T-helper 1 cell (primary cell): ENCODE data around the gene TMEM87A.
"Not testable (repeated sequence)": the region's sequence is repeated elsewhere in the genome, so short reads cannot be mapped to it uniquely, and the experiment has no call there.

Source experiments
- DNase-seq, 5 donors: peaks; one replicate each; pipeline ENCODE4 v3.0.0-alpha.2; 2012 to 2020

TMEM87A gene

DNA sequence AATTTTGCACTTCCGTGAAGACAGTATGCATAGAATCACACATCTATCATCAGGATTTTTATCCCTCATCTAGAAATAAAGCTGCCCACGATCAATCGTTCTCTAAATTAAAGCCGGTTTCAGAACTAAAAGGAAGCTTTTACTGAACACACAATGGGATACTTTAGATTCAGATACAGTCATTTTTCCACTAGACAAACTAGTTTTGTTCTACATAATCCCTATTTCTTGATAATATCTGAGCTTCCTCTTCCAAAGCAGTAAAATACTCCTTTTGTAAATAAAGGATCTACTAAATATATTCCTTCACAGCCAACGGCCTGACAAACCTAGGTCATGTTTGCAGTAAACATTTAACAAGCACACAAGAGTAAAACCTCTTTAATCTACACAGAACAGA lies 2.2 kb downstream of the TMEM87A start:
- DNase-seq = no peak

DNA sequence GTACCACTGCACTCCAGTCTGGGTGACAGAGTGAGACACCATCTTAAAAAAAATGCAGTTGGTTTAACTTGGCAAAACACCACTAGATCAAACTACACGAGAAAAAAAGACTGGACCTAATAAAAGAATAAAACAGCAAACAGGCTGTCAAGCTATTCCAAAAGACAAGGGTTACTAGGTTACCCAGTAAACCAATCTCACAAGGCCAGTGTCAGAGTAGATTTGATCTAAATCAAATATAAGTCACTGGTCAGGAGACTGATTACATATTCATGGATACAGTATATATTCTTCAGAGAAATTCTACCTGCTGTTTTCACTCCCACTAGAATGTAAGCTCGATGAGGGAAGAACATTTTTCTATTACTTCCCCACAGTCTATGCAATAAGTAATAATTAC lies 2.7 kb downstream of the TMEM87A start:
- no peak for DNase-seq

DNA sequence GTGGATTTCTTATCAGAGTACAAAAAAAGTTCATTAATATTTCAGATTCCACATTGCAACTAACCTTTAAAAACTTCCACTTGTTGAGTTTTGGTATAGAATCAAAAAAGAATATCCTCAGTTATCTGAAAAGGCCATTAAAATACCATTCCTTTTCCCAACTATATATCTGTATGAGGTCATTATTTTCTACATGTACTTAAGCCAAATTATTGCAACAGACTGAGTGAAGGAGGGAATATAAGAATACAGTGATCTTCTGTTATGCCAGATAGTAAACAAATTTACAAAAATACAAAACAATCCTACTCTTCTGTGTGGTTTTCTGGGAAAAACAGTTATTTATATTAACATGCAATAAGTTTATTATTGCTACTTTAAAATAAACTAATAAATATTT lies 5.9 kb downstream of the TMEM87A start:
- no peak for DNase-seq

DNA sequence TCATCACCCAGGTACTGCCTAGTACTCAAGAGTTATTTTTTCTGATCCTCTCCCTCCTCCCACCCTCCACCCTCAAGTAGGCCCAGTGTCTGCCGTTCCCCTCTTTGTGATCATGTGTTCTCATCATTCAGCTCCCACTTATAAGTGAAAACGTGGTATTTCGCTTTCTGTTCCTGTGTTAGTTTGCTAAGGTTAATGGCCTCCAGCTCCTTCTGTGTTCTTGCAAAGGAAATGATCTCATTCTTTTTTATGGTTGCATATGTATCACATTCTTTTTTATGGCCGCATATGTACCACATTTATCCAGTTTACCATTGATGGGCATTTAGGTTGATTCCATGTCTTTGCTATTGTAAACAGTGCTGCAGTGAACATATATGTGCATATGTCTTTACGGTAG lies 8.4 kb downstream of the TMEM87A start:
- no peak for DNase-seq

DNA sequence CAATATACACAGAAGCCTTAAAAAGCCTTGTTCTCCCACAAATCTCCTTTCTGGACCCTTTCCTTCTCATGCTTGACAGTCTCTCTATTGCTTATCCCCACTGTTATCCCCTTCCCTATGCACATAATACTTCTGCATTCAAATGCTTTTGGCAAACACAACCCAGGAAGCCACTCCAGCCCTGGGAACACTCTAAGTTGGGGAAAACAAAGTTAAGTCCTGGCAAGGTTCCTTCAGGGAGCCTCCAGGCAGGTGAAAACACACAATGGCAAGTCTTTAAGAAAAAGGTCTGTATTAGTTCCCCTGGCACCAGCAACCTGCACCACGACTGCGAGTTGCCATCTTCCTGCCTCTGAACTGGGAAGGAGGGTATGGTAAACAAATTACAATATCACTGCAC lies 19.9 kb downstream of the TMEM87A start:
- DNase-seq = no peak

DNA sequence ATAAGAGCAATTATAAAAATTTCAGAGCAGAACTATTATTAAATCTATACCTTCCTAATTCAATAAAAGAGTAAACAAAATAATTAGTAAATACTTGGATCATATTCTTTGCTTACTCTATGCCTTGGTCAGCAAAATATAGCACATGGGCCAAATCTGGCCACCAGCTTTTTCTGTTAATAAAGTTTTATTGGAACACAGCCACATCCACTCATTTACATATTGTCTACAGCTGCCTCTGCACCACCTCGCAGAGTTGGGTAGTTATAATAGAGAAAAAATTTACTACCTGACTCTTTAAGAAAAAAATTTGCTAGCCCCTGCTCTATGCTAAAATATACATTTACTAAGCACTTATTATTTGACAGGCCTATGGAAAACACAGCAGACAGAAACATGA lies 32.4 kb downstream of the TMEM87A start:
- no peak for DNase-seq

DNA sequence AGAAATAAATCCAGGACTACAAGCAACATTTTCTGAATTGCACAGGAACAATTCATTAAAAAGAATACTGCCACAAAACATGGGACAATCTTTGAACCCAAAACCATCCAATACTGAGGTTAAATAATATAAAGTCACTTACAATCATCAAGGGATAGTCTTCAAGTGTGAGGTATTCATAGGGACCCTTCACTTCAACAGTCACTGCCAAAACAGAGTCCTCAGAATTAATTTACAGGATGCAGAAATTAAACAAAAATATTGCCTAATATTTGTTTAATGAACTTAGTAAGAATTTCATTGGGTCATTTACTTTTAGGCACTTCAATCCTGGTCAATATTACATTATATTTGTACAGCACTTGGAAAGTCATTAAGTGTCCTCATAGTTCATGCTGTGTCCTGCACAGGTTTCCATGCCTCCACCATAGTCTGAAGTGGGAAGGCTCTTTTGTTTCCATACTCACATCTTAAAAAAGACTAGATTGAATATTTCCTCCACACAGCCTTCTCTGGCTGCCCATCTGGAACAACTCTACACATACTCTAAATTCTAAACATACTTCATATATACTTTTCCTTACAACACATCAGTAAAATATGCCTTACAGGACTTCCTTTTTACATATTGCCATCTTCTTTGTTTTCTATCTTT lies 33.6 kb downstream of the TMEM87A start:
- DNase-seq = no peak

DNA sequence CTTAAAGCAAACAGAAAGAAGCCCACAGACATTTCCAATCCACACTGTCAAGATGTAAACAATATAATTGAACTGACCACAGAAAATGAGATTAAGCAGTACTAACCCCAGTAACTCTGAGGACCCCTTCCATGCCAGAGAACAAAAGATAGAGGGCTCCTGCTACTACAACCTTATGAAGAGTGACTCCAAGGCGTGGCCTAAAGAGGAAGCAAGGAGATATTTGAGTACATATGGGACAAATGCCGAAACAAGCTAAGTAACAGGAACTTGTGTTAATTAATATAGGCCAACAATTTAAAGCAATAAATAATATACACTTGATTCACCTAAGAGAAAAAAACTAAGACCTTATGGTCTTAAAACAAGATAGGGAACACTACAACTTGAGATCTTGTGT lies 40.1 kb downstream of the TMEM87A start:
- DNase-seq = no peak

DNA sequence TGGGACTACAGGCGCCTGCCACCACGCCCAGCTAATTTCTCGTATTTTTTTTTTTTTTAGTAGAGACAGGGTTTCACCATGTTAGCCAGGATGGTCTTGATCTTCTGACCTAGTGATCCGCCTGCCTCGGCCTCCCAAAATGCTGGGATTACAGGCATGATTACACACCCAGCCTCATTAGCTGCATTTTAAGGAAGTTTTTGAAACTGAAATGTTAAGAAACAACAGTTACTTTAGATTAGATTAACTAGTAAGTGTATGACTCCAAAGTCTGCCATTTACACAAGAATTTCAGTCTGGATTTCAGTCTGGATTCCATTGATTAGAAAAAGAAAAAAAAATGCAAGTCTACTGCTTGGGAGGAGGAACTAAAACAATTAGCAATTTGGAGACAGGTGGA lies 40.6 kb downstream of the TMEM87A start:
- no peak for DNase-seq

DNA sequence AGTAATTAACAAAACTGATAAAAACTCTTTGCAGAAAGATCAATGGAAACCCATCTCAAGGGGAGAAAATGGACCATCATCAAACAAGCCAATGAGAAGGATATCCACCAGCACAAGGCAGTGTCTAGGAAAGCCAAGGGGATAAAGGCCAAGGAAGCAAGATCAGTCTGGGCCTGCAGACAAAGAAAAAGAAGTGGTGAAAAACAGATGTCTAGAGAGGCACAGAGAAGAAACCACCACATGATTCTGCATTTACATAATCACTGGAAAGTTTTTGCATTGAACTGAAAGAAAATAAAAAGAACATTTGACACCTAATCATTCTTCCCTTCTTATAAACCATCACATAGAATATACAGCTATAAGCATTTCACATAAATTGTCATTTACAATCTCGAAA lies 42.1 kb downstream of the TMEM87A start:
- DNase-seq = no peak

DNA sequence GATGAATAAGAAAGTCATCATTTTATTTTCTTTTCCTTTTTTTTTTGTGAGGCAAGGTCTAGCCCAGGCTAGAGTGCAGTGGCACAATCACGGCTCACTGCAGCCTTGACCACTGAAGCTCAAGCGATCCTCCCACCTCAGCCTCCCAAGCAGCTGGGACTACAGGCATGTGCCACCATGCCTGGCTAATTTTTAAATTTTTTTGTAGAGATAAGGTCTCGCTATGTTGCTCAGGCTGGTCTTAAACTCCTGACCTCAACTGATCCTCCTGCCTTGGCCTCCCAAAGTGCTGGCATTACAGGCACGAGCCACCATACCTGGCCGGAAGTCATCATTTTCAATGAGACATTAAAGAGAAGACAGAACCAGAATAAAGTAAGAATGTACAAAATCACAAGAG lies 44.3 kb downstream of the TMEM87A start:
- not testable (repeated sequence) for DNase-seq

DNA sequence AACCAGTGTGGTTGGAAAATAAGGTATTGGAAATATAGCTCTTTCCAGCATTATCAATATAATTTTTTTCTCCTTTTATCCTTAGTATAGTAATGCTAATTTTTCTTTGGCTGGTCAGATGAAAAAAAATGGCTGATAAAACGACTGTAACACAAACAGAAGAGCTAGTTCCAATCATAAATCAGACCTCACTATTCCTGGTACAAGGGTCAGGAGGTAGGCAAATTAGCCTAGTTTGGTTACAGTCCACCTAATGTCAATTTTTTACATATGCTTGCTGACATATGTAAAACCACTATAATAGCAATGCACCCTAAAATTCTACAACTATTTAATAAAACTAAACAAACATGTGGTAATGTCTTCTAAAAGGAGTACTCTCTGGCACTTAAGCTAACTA lies 45.2 kb downstream of the TMEM87A start:
- no peak for DNase-seq

DNA sequence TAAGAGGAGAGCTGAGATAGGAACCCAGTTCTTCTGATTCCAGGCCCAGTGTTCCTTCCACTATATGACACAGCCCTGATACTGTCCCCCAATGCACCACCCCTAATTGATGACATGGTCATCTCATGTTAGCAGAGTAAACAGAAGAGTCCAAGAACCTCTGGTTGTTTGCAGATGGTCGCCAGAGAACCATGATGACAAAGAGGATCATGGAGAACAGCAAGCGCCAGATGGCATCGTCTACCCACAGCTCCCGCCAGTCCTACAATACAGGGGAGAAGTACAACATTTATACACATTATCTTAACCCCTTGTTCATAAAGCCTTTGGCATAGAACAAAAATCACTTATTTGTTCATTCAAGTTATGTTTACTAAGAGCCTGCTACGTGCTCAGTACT lies 46.6 kb downstream of the TMEM87A start:
- DNase-seq = no peak

DNA sequence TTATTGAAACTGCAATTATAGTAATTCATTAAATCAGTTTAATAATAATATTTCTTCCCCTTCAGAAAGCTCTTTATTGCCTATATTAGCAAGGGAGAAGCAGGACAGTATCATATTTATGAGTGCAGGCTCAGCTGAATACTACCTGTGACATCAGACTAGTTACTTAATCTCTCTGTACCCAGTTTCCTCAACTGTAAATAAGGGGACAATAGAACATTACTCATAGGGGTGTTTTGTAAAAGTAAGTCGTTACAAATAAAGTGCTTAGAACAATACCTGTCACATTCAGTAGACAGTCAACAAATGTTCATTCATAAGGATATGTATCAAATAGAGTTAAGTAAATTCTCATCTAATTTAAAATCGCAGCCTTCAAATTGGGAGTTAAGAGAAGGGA lies 53.0 kb downstream of the TMEM87A start:
- DNase-seq = no peak

DNA sequence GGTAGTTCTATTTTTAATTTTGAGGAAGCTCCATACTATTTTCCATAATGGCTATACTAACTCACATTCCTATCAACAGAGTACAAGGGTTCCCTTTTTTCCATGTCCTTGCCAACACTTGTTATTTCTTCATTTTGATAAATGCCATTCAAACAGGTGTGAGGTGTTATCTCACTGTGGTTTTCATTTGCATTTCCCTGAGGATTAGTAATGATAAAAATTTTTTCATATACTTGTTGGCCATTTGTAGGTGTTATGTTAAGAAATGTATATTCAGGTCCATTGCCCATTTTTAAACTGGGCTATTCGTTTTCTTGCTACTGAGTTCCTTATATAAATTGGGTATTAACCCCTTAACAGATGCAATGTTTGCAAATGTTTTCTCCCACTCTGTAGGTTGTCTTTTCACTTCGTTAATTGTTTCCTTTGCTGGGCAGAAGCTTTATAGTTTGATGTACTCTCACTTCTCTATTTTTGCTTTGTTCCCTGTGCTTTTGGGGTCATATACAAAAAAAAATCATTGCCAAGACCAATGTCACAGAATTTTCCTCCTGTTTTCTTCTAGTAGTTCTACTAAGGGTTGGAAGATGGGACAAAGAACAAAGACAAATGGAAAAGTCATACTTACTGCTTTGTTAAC lies 54.2 kb downstream of the TMEM87A start:
- no peak for DNase-seq

DNA sequence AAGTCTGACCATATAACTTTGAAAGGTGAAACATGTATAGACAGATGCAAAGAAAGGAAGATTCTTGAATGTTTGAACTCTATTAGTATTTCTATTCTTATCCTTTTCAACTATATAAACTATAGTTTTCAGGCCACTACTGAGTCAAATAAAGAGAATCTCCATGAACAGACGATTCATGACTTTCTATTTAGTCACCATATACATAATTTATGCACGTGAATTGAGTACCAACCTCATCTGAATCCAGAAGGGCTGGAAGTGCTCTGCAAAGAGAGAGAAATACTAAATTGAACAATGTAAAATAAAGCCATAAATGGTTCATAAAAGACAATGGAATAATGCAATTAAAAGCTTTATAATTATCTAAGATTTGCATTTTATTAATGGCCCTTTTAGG lies 55.7 kb downstream of the TMEM87A start:
- DNase-seq = no peak

DNA sequence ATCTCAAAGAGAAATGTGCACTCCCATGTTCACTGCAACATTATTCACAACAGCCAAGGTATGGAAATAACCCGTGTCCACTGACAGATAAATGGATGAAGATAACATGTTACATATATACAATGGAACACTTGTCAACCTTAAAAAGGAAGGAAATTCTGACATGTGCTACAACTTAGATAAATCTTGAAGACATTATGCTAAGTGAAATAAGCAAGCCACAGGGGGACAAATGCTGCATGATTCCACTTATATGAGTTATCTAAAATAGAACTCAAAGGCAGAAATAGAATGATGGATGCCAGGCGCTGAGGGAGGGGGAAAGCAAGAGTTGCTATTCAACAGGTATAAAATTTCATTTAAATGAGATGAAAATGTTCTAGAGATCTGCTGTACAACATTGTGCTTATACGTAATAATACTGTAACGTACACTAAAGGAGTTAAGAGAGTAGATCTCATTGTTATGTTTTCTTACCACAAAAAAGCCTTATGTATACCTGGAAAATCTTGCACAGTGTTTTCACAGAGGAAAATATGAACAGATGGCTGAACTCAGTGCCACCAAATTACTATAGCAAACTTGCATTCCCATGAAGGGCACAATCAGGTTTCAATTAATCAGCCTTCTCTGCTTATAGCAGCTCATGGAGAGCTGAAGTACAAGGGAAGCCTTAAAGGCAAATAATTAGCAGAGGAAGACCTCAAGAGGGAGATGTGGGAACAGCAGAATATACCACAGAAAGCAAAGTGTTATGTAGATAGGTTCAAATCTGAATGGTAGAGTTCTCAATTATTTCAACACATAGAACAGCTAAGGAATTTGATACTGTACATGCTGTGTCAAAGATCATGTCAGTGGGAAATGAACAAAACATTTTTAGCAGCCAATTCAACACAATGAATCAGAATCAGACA lies 57.1 kb downstream of the TMEM87A start:
- no peak for DNase-seq

DNA sequence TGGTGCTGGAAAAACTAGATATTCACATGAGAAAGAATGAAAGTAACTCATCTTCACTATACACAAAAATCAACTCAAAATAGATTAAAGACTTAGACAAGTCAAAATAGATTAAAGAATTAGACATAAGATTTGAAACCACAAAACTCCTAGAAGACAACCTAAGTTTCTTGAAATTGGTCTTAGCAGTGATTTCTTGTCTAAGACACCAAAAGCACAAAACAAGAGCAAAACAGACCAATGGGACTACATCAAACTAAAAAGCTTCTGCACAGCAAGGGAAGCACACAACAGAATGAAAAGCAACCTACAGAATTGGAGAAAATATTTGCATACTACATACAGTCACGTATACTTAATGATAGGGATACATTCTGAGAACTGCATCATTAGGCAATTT lies 58.6 kb downstream of the TMEM87A start:
- DNase-seq = no peak

DNA sequence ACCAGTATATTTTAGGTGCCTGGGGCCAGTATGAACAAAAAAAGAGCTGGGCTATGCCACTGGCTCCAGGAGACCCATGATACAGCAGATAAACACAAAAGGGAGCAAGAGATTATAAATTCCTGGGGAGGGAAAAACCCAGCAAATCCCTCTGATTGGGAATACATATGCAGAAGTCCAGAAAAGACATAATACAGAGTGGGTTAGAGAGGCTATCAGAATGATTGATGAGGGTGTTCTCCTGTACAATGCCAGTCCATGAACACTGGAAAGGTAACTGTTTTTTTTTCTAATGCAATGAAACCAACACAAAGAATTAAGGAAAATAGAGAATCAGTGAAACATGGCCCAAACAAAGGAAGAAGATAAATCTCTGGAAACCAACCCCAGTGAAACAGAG lies 59.7 kb downstream of the TMEM87A start:
- no peak for DNase-seq

DNA sequence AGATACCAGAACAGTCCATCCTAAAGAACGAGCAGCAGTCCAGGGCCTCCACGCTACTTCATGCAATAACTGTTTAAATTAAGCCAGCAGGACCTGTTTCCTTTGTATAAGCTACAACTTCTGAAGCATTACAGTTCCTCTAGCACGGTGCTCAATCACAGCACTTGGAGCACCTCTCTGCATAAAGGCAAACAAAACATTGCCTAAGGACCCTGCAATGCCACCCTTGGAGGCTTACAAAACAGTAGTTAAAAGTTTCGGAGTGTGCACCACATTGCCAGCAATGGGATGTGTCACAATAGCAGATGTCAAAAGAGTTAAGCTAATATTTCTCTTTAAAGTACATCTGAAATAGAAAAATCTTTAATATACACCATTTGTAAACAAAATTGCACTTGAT lies 62.5 kb downstream of the TMEM87A start:
- DNase-seq = no peak

DNA sequence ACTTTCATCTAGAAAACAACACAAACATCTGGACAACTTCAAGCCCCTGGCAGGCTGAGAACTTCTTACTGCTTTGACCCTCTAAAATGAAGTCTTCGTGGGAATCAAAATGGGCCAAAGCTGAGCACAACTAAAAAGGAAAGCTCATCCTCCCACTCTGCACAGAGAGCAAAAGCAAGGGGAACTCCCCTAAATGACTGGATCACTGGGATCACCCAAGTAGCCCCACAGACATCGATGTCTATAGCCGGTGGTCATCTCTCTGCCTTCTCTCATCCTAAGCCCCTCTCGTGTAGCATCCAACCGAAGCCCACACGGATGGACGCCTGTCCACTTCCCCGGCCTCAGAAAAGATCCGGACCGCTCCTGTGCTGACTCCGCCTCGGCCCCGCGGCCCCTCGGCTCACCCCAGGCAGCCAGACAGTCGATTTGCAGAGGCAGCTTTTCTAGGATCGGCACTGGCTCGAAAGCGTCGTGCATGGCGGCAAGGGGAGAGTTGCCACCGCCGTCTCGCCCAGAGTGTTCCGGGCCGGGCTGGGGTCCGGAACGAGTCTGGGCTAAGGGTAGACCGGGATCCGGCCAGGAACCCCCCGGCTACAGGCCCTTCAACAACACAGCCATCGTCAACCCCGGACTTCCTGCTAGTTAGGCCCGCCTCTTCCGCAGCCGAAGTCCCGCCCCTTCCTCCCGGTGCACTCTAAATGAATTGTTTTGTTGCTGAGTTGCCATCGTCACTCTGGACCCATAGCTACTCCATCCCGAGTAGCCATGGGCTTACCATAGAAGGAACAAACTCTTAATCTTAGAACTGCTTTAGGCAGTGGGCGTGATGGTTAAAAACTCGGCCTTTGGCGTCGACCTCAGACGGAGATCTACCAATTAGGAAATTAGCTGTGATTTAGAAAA lies 65.3 kb downstream of the TMEM87A start, which contains the start of gene VPS39:
TSS of gene VPS39 (minus strand) at position 631 of the 906 bp plus-strand sequence. CDS start at position 480, 151 bp downstream.
- DNase-seq = peak; percentile 56 to 86 (median 71)

DNA sequence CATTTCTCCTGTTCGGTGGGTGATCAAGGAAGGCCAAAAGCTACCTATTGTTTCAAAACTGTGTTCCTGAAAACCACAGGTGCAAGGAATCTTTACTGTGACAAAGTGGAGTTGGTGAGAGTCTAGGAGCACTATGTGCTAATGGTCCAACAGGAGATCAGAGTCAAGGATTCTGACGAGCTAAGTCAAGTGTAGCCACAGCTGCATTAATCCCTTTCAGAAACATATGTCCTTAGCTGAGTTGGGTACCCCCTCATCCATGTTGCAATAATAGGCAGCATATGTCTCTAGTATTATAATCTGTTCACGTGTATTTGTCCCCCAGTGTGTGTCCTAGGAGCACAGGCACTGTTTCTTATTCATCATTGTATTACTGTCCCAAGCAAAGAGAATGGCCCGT lies 66.8 kb downstream of the TMEM87A start:
- no peak for DNase-seq

DNA sequence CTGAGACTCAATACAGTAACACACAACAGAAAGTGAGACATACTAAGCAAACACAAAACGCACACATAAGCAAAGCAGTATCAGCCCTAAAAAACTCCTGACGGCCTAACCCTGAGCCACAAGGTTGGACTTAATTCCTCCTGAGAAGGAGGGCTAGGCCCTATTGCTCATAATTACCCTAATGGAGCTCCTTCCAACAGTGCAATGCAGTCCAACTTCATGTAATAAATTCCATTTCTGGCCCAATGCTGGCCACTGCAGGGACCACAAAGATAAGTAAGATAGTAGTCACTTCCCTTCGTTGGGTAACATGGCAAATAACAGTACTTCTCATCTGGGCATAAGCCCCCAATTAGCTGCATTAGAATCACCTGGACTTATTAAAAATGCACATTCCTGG lies 69.3 kb downstream of the TMEM87A start:
- DNase-seq = no peak
